GM12872 (cell line): ENCODE measurements around the gene NAP1L5.

ENCODE experiments used
- TF ChIP-seq, protein P1 (sequence below): IDR thresholded peaks from 3 replicates; pipeline ENCODE4 v1.5.1; 2011; ENCODE audit warnings: low read depth, mild to moderate bottlenecking, low read length, moderate library complexity; ENCODE audit not compliant: insufficient read depth

Gene NAP1L5

DNA sequence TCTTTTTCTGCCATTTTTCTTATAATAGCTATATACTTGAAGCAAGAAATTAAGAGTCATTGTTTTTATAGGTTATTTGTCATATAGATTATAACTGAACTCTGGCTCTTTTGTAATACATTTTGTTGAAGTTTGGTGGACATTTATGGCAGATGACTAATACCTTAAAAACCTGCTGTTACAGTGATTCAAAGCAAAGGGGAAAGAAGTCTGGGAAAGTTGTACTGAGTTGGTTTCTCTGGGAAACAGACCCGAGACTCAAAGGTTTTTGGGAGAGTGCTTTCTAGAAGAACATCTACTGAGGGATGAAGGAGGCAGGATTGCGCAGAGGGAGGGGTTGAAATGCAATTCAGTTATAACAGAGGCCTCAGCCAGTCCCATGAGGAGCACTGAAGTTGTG is 35.9 kb downstream of the NAP1L5 start:
- TF ChIP-seq, protein P1, sequence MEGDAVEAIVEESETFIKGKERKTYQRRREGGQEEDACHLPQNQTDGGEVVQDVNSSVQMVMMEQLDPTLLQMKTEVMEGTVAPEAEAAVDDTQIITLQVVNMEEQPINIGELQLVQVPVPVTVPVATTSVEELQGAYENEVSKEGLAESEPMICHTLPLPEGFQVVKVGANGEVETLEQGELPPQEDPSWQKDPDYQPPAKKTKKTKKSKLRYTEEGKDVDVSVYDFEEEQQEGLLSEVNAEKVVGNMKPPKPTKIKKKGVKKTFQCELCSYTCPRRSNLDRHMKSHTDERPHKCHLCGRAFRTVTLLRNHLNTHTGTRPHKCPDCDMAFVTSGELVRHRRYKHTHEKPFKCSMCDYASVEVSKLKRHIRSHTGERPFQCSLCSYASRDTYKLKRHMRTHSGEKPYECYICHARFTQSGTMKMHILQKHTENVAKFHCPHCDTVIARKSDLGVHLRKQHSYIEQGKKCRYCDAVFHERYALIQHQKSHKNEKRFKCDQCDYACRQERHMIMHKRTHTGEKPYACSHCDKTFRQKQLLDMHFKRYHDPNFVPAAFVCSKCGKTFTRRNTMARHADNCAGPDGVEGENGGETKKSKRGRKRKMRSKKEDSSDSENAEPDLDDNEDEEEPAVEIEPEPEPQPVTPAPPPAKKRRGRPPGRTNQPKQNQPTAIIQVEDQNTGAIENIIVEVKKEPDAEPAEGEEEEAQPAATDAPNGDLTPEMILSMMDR: no peak

DNA sequence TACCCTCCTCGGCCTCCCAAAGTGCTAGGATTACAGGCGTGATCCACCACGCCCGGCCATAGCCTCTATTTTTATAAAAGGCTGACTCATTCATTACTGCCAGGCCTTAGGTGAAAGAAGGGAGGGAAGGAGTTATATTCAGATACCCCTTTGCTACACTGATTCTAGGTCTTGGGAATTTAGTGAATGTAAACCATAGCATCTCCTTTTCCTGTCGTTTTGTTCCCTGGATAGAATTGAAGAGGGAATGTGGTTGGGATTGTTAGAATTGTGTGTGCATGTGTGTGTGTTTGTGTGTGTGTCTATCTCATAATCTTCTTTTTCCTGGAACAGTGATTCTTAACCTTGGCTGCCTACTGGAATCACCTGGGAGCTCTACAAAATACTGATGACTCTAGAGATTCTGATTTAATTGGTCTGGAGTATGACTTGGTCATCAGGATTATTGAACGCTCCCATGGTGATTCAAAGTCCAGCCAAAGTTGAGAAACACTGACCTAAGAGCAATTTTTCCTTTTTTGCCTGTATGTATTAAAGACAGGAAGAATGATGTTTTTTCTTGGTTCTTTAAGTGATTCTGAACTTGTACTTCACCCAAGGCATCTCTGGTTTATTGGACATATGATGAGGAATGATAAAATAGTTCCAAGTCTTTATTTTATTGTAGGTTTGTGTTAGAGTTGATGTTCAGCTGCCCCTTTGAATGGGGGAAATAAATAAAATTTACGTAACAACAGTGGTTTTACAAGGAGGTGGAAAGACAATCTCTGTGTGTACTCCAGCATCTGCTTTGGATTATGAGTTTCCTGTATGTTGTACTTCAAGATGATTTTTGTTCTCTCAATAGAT is 37.0 kb downstream of the NAP1L5 start:
- TF ChIP-seq, protein P1: no peak

DNA sequence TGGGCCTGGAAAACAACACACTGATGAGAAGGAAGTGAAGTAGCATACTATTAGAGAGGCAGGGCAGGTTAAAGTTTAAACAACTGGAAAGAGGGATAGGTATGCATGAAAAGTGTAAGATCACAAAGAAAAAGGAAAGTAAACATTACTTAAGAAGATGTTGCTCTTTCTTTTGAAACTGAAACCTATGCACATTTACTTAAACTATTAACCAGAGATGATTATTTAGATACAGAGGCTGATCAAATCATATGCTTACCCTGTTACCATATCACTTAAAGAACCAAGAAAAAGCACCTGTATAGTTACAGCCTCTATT is 37.8 kb downstream of the NAP1L5 start:
- TF ChIP-seq, protein P1: no peak

DNA sequence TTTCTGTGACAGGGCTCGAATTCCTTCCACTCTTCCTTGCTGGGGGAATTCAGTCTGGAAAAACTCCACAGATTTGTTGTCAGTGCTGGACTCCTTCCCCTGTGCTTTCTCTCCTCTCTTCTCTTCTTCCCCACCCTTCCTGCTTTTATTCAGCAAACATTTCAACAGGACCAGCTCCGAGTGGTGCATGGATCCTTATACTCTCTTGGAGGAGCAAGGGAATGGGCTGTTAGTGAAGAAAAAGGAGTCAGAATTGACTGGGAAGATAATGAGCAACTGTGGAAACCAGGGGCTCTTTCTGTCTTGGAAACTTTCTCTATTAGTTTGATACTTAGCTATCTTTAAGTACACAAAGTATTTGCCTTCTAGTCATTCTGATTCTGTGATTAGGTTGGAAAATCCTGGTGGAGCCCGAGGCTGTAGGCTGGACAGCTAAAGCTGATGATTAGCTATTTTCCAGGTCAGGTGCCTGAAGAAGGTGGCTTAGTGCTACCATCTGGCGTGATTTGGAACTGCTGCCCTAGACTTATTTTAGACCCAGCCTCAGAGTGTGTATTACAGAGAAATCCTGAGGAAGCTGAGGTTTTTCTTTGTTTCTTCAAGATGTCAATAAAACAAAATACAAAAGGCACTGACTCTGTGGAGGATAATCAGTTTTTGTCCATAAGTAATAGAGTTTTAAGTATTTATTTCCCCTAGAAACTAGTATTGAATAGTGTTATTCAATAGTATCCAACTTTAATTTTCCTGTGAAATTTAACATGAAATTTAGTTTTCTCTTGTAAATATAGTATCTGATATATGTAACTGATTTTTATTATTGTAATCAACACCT is 38.4 kb downstream of the NAP1L5 start:
- TF ChIP-seq, protein P1: peak; percentile 82

DNA sequence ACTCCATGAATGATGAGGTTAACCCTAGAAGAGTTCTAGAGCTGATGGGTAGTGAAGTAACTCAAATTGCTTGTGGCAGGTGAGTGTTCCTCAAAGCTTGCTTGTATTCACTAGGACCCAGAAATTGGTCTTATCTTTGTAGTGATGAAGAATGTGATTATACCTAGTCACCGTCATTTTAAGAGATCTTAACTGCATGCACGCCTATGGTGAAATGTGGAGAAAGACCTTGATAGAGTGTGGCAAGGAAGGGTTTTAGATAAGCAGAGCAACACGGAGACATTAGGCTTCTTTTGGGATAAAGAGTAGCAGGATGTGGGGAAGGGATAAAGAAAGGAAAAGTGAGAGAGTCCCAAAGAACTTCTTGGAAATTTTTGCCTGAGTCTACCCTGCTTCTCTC is 42.4 kb downstream of the NAP1L5 start:
- TF ChIP-seq, protein P1: no peak

DNA sequence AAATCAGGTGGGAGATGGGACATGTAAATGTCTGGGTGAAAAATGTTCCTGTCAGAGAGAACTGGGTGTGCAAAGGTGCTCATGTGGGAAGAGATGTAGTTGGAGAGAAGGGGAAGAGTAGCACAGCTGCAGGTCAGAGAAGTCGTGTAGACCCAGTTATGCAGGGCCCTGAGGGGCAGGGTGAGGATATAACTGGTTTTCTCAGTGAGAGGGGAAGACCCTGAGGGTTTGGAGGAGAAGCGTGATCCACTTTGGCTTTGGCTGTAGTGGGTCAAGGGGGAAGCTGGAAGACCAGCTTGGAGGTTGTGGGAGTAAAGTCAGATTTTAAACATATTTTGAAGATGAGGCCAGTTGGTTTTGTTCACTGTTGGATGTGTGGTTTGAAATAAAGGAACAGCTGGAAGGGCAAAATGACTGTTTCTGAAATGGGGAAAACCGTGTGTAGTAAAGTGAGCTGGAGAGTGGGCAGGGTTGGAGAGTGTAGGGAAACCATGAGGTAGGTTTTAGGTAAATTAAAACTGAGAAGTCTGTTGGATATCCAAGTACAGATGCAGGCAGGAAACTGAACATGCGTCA is 44.2 kb downstream of the NAP1L5 start:
- TF ChIP-seq, protein P1: no peak

DNA sequence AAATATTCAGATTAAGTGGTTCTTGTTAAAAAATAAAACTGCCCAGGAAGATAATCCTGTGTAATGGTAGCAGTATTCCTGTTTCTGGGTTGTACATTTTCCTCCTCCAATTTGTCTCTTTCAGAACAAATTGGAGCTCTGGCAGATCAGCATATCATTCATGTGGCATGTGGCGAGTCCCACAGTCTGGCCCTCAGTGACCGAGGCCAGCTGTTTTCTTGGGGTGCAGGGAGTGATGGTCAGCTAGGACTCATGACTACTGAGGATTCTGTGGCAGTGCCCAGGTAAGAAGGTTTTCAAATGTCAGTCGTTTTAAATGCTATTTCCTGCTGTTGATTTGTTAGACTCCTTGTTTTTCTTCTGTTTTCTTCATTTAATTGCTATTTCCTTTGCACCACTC is 47.9 kb downstream of the NAP1L5 start:
- TF ChIP-seq, protein P1: no peak
